HepG2 (cell line): ENCODE results near the gene ADM. TPM values are rescaled to one million over a fixed set of nuclear protein-coding genes. Genes with fewer than 3 reads are reported as not detected.

Experiments
- CBX1 ChIP-seq: IDR thresholded peaks from one replicate; pipeline ENCODE4 v1.6.1; 2016; ENCODE audit warnings: antibody characterized with exemption, low read depth
- EED ChIP-seq: sonication (generic); formaldehyde crosslinking; IDR thresholded peaks from 2 replicates; pipeline ENCODE4 v1.5.0; 2020; ENCODE audit warnings: mild to moderate bottlenecking, missing genetic modification reagents
- HMG20A ChIP-seq: IDR thresholded peaks from 2 replicates; pipeline ENCODE4 v1.6.1; 2016; ENCODE audit warnings: borderline replicate concordance
- LCORL ChIP-seq, 2 experiments: fragments of 450-650 bp in 1 of 2; sonication (generic) in 1 of 2; formaldehyde crosslinking in 1 of 2; IDR thresholded peaks; 2 replicates each; pipeline versions ENCODE4 v1.5.0 to v1.6.1; 2017 to 2020; ENCODE audit warnings: antibody characterized with exemption in 1 of 2, missing genetic modification reagents in 1 of 2
- MIXL1 ChIP-seq: IDR thresholded peaks from 2 replicates; pipeline ENCODE4 v1.6.1; 2016
- SMYD3 ChIP-seq: sonication (generic); formaldehyde crosslinking; IDR thresholded peaks from 2 replicates; pipeline ENCODE4 v1.8.1; 2023; ENCODE audit warnings: mild to moderate bottlenecking, missing genetic modification reagents
- SP1 ChIP-seq, 2 experiments: fragments of 450-650 bp in 1 of 2; sonication (generic) in 1 of 2; formaldehyde crosslinking in 1 of 2; IDR thresholded peaks; 2 replicates each; pipeline versions ENCODE4 v1.4.0 to v1.6.1; 2016 to 2020; ENCODE audit warnings: missing genetic modification reagents in 1 of 2
- TAF15 ChIP-seq: fragments of 200-400 bp; formaldehyde crosslinking; IDR thresholded peaks from one replicate; pipeline ENCODE4 v1.6.1; 2018; ENCODE audit warnings: mild to moderate bottlenecking, low read depth, low read length; ENCODE audit not compliant: poor library complexity, severe bottlenecking
- ZFP1 ChIP-seq: IDR thresholded peaks from 2 replicates; pipeline ENCODE4 v1.6.1; 2016
- ZFYVE20 ChIP-seq: sonication (generic); formaldehyde crosslinking; IDR thresholded peaks from 2 replicates; pipeline ENCODE4 v1.8.0; 2023; ENCODE audit warnings: low read depth, mild to moderate bottlenecking, moderate library complexity, missing genetic modification reagents, borderline replicate concordance
- ZNF17 ChIP-seq: sonication (generic); formaldehyde crosslinking; IDR thresholded peaks from 2 replicates; pipeline ENCODE4 v1.5.0; 2020; ENCODE audit warnings: mild to moderate bottlenecking, missing genetic modification reagents
- ZNF232 ChIP-seq: sonication (generic); formaldehyde crosslinking; IDR thresholded peaks from 2 replicates; pipeline ENCODE4 v1.4.0; 2020; ENCODE audit warnings: missing genetic modification reagents, borderline replicate concordance
- ZNF562 ChIP-seq: sonication (generic); formaldehyde crosslinking; IDR thresholded peaks from 2 replicates; pipeline ENCODE4 v1.8.0; 2022; ENCODE audit warnings: missing genetic modification reagents, borderline replicate concordance
- ZNF598 ChIP-seq: sonication (generic); formaldehyde crosslinking; IDR thresholded peaks from 2 replicates; pipeline ENCODE4 v1.5.1; 2020; ENCODE audit warnings: mild to moderate bottlenecking, missing genetic modification reagents, borderline replicate concordance
- ZNF883 ChIP-seq: sonication (generic); formaldehyde crosslinking; IDR thresholded peaks from 2 replicates; pipeline ENCODE4 v1.5.1; 2020; ENCODE audit warnings: mild to moderate bottlenecking, missing genetic modification reagents; ENCODE audit errors: not compliant biosample characterization
- ZSCAN25 ChIP-seq: sonication (generic); formaldehyde crosslinking; IDR thresholded peaks from 2 replicates; pipeline ENCODE4 v1.8.0; 2022; ENCODE audit warnings: mild to moderate bottlenecking, missing genetic modification reagents
- polyA plus RNA-seq, 8 experiments: library from polyadenylated mRNA; depleted of rRNA in 3 of 8; stranded (reverse) in 7 of 8; unstranded in 1 of 8; fragments of >200 nt; fragmentation: Illumina TruSeq in 4 of 8; extraction: Trizol in 4 of 8; gene quantifications; 2 replicates each; pipeline versions ENCODE4 v1.2.1 to v1.2.3, GENCODE V29; 2011 to 2016; ENCODE audit warnings: low read depth in 4 of 8, missing spikeins in 1 of 8, mixed read lengths in 1 of 8; ENCODE audit not compliant: insufficient read depth in 1 of 8
- total RNA-seq, 5 experiments: library from RNA; depleted of rRNA; stranded (reverse); fragments of >200 nt; fragmentation: Illumina TruSeq; extraction: Trizol; gene quantifications; 2 replicates each; pipeline ENCODE4 v1.2.3, GENCODE V29; 2016; ENCODE audit warnings: low read depth in 1 of 5
- TF ChIP-seq, protein P1 (sequence below): sonication (generic); formaldehyde crosslinking; IDR thresholded peaks from 2 replicates; pipeline ENCODE4 v1.4.0; 2020; ENCODE audit warnings: mild to moderate bottlenecking, missing genetic modification reagents
- TF ChIP-seq, protein P2 (sequence below): IDR thresholded peaks from 2 replicates; pipeline ENCODE4 v1.6.1; 2016; ENCODE audit warnings: mild to moderate bottlenecking
- TF ChIP-seq, protein P3 (sequence below): sonication (generic); formaldehyde crosslinking; IDR thresholded peaks from 2 replicates; pipeline ENCODE4 v1.9.0; 2022; ENCODE audit warnings: low read depth, missing genetic modification reagents
- TF ChIP-seq, protein P4 (sequence below): sonication (generic); formaldehyde crosslinking; IDR thresholded peaks from 2 replicates; pipeline ENCODE4 v1.4.0; 2020; ENCODE audit warnings: mild to moderate bottlenecking, missing genetic modification reagents
- TF ChIP-seq, protein P5 (sequence below): fragments of 450-650 bp; IDR thresholded peaks from 2 replicates; pipeline ENCODE4 v1.6.1; 2016

The ADM gene
- total and polyA plus RNA-seq, 2 of the 13 experiments (the other 11 are each of a cell fraction or from before 2014, with no cell fraction given): 10.7 to 26.1 TPM

DNA sequence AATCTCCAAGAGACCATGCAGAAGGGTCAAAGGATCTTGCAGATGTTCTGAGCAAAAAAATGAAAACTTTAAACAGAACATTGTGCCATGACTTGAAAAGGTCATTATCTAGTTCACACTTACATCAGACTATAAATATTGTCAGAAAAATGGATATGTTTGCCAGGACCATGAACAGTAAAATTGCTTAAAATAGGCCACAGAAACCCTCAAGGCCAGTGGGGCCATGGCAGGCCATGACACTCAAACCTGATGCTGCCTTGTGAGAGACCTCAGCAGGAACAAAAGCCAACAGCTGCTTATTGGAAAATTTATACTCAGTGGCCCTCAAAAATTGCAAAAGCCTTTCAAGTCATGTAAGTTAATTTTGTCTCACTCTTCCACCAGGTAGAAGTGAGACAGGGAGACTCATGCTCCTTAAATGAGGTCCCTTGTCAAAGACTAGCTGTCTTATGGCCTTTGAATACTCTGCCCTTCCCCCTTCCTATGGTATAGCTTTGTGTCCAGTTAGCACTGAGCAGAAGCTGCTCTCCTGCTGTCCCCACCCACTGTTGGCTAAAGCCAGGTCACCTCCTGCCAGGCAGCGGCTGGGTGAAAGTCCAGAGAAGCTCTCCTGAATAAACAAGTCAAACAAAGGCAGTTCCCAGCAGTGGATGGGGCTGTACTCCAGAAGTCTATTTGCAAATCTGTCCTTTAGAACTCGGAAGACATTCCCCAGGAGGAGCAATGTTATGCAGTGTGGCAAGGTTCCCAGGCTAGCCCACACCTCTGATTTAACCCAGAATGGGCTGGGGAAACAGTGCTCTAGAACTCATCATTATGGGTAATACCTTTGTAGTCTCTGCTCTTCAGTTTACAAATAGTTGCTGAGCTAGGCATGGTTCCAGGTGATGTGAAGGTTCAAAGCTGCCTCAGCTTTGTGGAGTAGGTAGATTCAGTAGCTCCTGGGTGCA lies 21.4 kb downstream of the ADM start (continued):
- TF ChIP-seq, protein P1, sequence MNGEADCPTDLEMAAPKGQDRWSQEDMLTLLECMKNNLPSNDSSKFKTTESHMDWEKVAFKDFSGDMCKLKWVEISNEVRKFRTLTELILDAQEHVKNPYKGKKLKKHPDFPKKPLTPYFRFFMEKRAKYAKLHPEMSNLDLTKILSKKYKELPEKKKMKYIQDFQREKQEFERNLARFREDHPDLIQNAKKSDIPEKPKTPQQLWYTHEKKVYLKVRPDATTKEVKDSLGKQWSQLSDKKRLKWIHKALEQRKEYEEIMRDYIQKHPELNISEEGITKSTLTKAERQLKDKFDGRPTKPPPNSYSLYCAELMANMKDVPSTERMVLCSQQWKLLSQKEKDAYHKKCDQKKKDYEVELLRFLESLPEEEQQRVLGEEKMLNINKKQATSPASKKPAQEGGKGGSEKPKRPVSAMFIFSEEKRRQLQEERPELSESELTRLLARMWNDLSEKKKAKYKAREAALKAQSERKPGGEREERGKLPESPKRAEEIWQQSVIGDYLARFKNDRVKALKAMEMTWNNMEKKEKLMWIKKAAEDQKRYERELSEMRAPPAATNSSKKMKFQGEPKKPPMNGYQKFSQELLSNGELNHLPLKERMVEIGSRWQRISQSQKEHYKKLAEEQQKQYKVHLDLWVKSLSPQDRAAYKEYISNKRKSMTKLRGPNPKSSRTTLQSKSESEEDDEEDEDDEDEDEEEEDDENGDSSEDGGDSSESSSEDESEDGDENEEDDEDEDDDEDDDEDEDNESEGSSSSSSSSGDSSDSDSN (CRISPR knock-in tag): peak; percentile 64; the same call in 1 of the 2 replicates
- TF ChIP-seq, protein P2, sequence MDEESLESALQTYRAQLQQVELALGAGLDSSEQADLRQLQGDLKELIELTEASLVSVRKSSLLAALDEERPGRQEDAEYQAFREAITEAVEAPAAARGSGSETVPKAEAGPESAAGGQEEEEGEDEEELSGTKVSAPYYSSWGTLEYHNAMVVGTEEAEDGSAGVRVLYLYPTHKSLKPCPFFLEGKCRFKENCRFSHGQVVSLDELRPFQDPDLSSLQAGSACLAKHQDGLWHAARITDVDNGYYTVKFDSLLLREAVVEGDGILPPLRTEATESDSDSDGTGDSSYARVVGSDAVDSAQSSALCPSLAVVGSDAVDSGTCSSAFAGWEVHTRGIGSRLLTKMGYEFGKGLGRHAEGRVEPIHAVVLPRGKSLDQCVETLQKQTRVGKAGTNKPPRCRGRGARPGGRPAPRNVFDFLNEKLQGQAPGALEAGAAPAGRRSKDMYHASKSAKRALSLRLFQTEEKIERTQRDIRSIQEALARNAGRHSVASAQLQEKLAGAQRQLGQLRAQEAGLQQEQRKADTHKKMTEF (CRISPR knock-in tag): peak; percentile 94
- no peak for TF ChIP-seq ZSCAN25 (CRISPR knock-in tag)
- no peak for TF ChIP-seq ZNF883
- TF ChIP-seq HMG20A (CRISPR knock-in tag): peak; percentile 93; the same call in 1 of the 2 replicates
- peak; percentile 87; the same call in 1 of the 2 replicates for TF ChIP-seq ZNF232 (CRISPR knock-in tag)
- TF ChIP-seq ZFYVE20 (CRISPR knock-in tag): no peak
- TF ChIP-seq ZNF598: no peak
- TF ChIP-seq LCORL (IDR thresholded peaks at IDR 0.05): no peak
- TF ChIP-seq LCORL (CRISPR knock-in tag; IDR thresholded peaks at IDR 0.05): peak; percentile 90
- TF ChIP-seq, protein P3, sequence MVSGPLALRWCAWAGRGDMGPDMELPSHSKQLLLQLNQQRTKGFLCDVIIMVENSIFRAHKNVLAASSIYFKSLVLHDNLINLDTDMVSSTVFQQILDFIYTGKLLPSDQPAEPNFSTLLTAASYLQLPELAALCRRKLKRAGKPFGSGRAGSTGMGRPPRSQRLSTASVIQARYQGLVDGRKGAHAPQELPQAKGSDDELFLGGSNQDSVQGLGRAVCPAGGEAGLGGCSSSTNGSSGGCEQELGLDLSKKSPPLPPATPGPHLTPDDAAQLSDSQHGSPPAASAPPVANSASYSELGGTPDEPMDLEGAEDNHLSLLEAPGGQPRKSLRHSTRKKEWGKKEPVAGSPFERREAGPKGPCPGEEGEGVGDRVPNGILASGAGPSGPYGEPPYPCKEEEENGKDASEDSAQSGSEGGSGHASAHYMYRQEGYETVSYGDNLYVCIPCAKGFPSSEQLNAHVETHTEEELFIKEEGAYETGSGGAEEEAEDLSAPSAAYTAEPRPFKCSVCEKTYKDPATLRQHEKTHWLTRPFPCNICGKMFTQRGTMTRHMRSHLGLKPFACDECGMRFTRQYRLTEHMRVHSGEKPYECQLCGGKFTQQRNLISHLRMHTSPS (CRISPR knock-in tag): no peak; the same call in 1 of the 2 replicates
- TF ChIP-seq, protein P4, sequence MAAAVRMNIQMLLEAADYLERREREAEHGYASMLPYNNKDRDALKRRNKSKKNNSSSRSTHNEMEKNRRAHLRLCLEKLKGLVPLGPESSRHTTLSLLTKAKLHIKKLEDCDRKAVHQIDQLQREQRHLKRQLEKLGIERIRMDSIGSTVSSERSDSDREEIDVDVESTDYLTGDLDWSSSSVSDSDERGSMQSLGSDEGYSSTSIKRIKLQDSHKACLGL: no peak
- TF ChIP-seq ZNF17 (CRISPR knock-in tag): no peak
- no peak for TF ChIP-seq EED
- TF ChIP-seq SP1 (IDR thresholded peaks at IDR 0.05): no peak
- TF ChIP-seq SP1 (CRISPR knock-in tag; IDR thresholded peaks at IDR 0.05): no peak
- TF ChIP-seq TAF15: no peak
- peak; percentile 79; the same call in 1 of the 2 replicates for TF ChIP-seq ZFP1 (CRISPR knock-in tag)
- peak; percentile 50; the same call in 1 of the 2 replicates for TF ChIP-seq SMYD3 (CRISPR knock-in tag)
- TF ChIP-seq, protein P5, sequence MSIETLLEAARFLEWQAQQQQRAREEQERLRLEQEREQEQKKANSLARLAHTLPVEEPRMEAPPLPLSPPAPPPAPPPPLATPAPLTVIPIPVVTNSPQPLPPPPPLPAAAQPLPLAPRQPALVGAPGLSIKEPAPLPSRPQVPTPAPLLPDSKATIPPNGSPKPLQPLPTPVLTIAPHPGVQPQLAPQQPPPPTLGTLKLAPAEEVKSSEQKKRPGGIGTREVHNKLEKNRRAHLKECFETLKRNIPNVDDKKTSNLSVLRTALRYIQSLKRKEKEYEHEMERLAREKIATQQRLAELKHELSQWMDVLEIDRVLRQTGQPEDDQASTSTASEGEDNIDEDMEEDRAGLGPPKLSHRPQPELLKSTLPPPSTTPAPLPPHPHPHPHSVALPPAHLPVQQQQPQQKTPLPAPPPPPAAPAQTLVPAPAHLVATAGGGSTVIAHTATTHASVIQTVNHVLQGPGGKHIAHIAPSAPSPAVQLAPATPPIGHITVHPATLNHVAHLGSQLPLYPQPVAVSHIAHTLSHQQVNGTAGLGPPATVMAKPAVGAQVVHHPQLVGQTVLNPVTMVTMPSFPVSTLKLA: no peak
- TF ChIP-seq CBX1: no peak
- TF ChIP-seq ZNF562 (CRISPR knock-in tag): no peak
- TF ChIP-seq MIXL1 (CRISPR knock-in tag): peak; percentile 89
